Neural cell (in vitro differentiated cells): ENCODE measurements around the gene ADAMTS19. TPM values are rescaled to one million over a fixed set of nuclear protein-coding genes. Genes with fewer than 3 reads are reported as not detected.

Experiments used
- H2AFZ ChIP-seq: fragments of 200-600, 300-800 bp; sonication (generic), shearing (Covaris generic); 2 replicates; pipeline ENCODE4 v1.6.0; 2014; ENCODE audit warnings: low read depth, mild to moderate bottlenecking, antibody characterized with exemption, low read length, moderate library complexity
- H3F3A ChIP-seq: fragments of 200-600 bp; shearing (Covaris generic); 2 replicates; pipeline ENCODE4 v1.6.1; 2016; ENCODE audit warnings: mild to moderate bottlenecking, moderate library complexity, mixed read lengths, antibody characterized with exemption, low read length; ENCODE audit not compliant: insufficient read depth, poor library complexity, severe bottlenecking
- H3K27ac ChIP-seq: fragments of 200-600, 300-800 bp; sonication (generic), shearing (Covaris generic); 2 replicates; pipeline ENCODE4 v1.5.1; 2014; ENCODE audit warnings: mild to moderate bottlenecking, low read length, moderate library complexity
- H3K27me3 ChIP-seq: fragments of 300-800, 200-600 bp; sonication (generic), shearing (Covaris generic); 2 replicates; pipeline ENCODE4 v1.6.0; 2014; ENCODE audit warnings: mild to moderate bottlenecking, low read depth, low read length, moderate library complexity; ENCODE audit not compliant: insufficient read depth
- H3K36me3 ChIP-seq: fragments of 300-800, 200-600 bp; sonication (generic), shearing (Covaris generic); 2 replicates; pipeline ENCODE4 v1.5.1; 2014; ENCODE audit warnings: mild to moderate bottlenecking, antibody characterized with exemption, low read length, moderate library complexity; ENCODE audit not compliant: insufficient read depth
- H3K4me2 ChIP-seq: fragments of 300-800, 200-600 bp; sonication (generic), shearing (Covaris generic); 2 replicates; pipeline ENCODE4 v1.6.0; 2014; ENCODE audit warnings: mild to moderate bottlenecking, low read length
- H3K4me3 ChIP-seq: fragments of 300-800, 200-600 bp; sonication (generic), shearing (Covaris generic); 2 replicates; pipeline ENCODE4 v1.5.1; 2014; ENCODE audit warnings: mild to moderate bottlenecking, low read length, moderate library complexity
- H3K79me2 ChIP-seq: fragments of 200-600 bp; shearing (Covaris generic); replicated peaks from 2 replicates; pipeline ENCODE4 v1.6.0; 2014; ENCODE audit warnings: mild to moderate bottlenecking, low read length, moderate library complexity; ENCODE audit not compliant: insufficient read depth
- H3K9ac ChIP-seq: fragments of 300-800, 200-600 bp; sonication (generic), shearing (Covaris generic); 2 replicates; pipeline ENCODE4 v1.6.1; 2016; ENCODE audit warnings: mild to moderate bottlenecking, low read length, mixed read lengths
- H3K9me2 ChIP-seq: fragments of 200-600 bp; shearing (Covaris generic); 2 replicates; pipeline ENCODE4 v1.6.1; 2016; ENCODE audit warnings: mild to moderate bottlenecking, low read length, mixed read lengths; ENCODE audit not compliant: insufficient read depth
- H3K9me3 ChIP-seq: fragments of 200-600, 300-800 bp; sonication (generic), shearing (Covaris generic); 2 replicates; pipeline ENCODE4 v1.6.1; 2016; ENCODE audit warnings: mild to moderate bottlenecking, mixed run types, low read length, moderate library complexity, mixed read lengths
- H4K20me1 ChIP-seq: fragments of 200-600 bp; shearing (Covaris generic); 2 replicates; pipeline ENCODE4 v1.6.1; 2016; ENCODE audit warnings: mild to moderate bottlenecking, mixed run types; ENCODE audit not compliant: insufficient read depth
- EP300 ChIP-seq: fragments of 450-650 bp; conservative IDR thresholded peaks from 2 replicates; pipeline ENCODE4 v1.6.1; 2014; ENCODE audit warnings: antibody characterized with exemption, mild to moderate bottlenecking, moderate library complexity; ENCODE audit not compliant: poor library complexity, severe bottlenecking
- EZH2 ChIP-seq: fragments of 200-600, 300-800 bp; shearing (Covaris generic), sonication (generic); IDR thresholded peaks from 2 replicates; pipeline ENCODE4 v1.6.1; 2014; ENCODE audit warnings: antibody characterized with exemption, low read length, borderline replicate concordance, mild to moderate bottlenecking; ENCODE audit not compliant: insufficient read depth, poor library complexity, severe bottlenecking
- MXI1 ChIP-seq: fragments of 450-650 bp; conservative IDR thresholded peaks from 2 replicates; pipeline ENCODE4 v1.6.1; 2014; ENCODE audit warnings: antibody characterized with exemption, mild to moderate bottlenecking; ENCODE audit not compliant: poor library complexity, severe bottlenecking
- POLR2AphosphoS5 ChIP-seq: IDR thresholded peaks from 2 replicates; pipeline ENCODE4 v1.6.1; 2012
- RAD21 ChIP-seq: fragments of 450-650 bp; conservative IDR thresholded peaks from 2 replicates; pipeline ENCODE4 v1.6.1; 2014; ENCODE audit warnings: antibody characterized with exemption, mild to moderate bottlenecking, moderate library complexity
- SMC3 ChIP-seq: fragments of 450-650 bp; conservative IDR thresholded peaks from 2 replicates; pipeline ENCODE4 v1.6.1; 2014; ENCODE audit warnings: antibody characterized with exemption, mild to moderate bottlenecking, moderate library complexity; ENCODE audit not compliant: poor library complexity
- TAF1 ChIP-seq: IDR thresholded peaks from 2 replicates; pipeline ENCODE4 v1.6.1; 2012; ENCODE audit warnings: low read depth
- polyA plus RNA-seq: library from polyadenylated mRNA; depleted of rRNA; stranded (reverse); fragments of >200 nt; gene quantifications from 2 replicates; pipeline ENCODE4 v1.2.3, GENCODE V29; 2014
- TF ChIP-seq, protein P1 (sequence below): IDR thresholded peaks from 2 replicates; pipeline ENCODE4 v1.6.1; 2012; ENCODE audit warnings: borderline replicate concordance
- TF ChIP-seq, protein P2 (sequence below): fragments of 450-650 bp; IDR thresholded peaks from 2 replicates; pipeline ENCODE4 v1.5.1; 2014; ENCODE audit warnings: antibody characterized with exemption, mild to moderate bottlenecking, moderate library complexity; ENCODE audit not compliant: poor library complexity, severe bottlenecking

Gene ADAMTS19
- polyA plus RNA-seq, 1 donor from 2014 or later, result 0.12 TPM

GRCh38 chr5:129629575-129629974, 169.5 kb downstream of the ADAMTS19 start:
- H3K9me2 ChIP-seq, result no peaks in the 10 kb centered on the region
- H3K27ac ChIP-seq, result no peak overlapping the region
- H3K36me3 ChIP-seq, result no peaks in the 10 kb centered on the region
- no peaks in the 10 kb centered on the region for H3K79me2 ChIP-seq
- H3K27me3 ChIP-seq, result no peaks in the 10 kb centered on the region
- no peaks in the 10 kb centered on the region for H3K9me3 ChIP-seq
- no peak overlapping the region for H3K4me3 ChIP-seq
- H3K9ac ChIP-seq, result no peak overlapping the region
- no peaks in the 10 kb centered on the region for H3F3A ChIP-seq
- no peak overlapping the region for H2AFZ ChIP-seq
- no peaks in the 10 kb centered on the region for H4K20me1 ChIP-seq
- H3K4me2 ChIP-seq, result no peak overlapping the region
- TF ChIP-seq EZH2 (no peak), MXI1 (no peak), SMC3 (no peak), TAF1 (no peak), EP300 (no peak)
- TF ChIP-seq, protein P1, sequence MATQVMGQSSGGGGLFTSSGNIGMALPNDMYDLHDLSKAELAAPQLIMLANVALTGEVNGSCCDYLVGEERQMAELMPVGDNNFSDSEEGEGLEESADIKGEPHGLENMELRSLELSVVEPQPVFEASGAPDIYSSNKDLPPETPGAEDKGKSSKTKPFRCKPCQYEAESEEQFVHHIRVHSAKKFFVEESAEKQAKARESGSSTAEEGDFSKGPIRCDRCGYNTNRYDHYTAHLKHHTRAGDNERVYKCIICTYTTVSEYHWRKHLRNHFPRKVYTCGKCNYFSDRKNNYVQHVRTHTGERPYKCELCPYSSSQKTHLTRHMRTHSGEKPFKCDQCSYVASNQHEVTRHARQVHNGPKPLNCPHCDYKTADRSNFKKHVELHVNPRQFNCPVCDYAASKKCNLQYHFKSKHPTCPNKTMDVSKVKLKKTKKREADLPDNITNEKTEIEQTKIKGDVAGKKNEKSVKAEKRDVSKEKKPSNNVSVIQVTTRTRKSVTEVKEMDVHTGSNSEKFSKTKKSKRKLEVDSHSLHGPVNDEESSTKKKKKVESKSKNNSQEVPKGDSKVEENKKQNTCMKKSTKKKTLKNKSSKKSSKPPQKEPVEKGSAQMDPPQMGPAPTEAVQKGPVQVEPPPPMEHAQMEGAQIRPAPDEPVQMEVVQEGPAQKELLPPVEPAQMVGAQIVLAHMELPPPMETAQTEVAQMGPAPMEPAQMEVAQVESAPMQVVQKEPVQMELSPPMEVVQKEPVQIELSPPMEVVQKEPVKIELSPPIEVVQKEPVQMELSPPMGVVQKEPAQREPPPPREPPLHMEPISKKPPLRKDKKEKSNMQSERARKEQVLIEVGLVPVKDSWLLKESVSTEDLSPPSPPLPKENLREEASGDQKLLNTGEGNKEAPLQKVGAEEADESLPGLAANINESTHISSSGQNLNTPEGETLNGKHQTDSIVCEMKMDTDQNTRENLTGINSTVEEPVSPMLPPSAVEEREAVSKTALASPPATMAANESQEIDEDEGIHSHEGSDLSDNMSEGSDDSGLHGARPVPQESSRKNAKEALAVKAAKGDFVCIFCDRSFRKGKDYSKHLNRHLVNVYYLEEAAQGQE, result no peak

- no peak for TF ChIP-seq TAF1
- TF ChIP-seq EP300, result no peak
- TF ChIP-seq SMC3, result no peak
- TF ChIP-seq, protein P1, result no peak
- no peak for TF ChIP-seq POLR2AphosphoS5
- TF ChIP-seq EZH2, result no peak
- TF ChIP-seq RAD21, result no peak
- TF ChIP-seq, protein P2, sequence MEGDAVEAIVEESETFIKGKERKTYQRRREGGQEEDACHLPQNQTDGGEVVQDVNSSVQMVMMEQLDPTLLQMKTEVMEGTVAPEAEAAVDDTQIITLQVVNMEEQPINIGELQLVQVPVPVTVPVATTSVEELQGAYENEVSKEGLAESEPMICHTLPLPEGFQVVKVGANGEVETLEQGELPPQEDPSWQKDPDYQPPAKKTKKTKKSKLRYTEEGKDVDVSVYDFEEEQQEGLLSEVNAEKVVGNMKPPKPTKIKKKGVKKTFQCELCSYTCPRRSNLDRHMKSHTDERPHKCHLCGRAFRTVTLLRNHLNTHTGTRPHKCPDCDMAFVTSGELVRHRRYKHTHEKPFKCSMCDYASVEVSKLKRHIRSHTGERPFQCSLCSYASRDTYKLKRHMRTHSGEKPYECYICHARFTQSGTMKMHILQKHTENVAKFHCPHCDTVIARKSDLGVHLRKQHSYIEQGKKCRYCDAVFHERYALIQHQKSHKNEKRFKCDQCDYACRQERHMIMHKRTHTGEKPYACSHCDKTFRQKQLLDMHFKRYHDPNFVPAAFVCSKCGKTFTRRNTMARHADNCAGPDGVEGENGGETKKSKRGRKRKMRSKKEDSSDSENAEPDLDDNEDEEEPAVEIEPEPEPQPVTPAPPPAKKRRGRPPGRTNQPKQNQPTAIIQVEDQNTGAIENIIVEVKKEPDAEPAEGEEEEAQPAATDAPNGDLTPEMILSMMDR, result no peak
- TF ChIP-seq MXI1, result no peak
These were observed 170.0 kb downstream of the ADAMTS19 start for GRCh38 chr5:129630101-129630500.

More at GRCh38 chr5:129630101-129630500, 170.0 kb downstream of the ADAMTS19 start:
- Histone ChIP-seq H3K9ac (no peak overlapping the region), H3F3A (no peaks in the 10 kb centered on the region), H3K27me3 (no peaks in the 10 kb centered on the region), H3K79me2 (no peaks in the 10 kb centered on the region), H4K20me1 (no peaks in the 10 kb centered on the region), H2AFZ (no peak overlapping the region), H3K9me3 (no peaks in the 10 kb centered on the region), H3K27ac (no peak overlapping the region), H3K4me2 (no peak overlapping the region), H3K36me3 (no peaks in the 10 kb centered on the region), H3K9me2 (no peaks in the 10 kb centered on the region), H3K4me3 (no peak overlapping the region)
